Colonic mucosa (tissue), 4 donors: Measurements from ENCODE around the gene F2R. TPM values are rescaled to one million over a fixed set of nuclear protein-coding genes. Genes with fewer than 3 reads are reported as not detected.

ENCODE experiments used
- DNase-seq: peaks from one replicate; pipeline ENCODE4 v3.0.0-alpha.2; 2020
- H3K27ac ChIP-seq: fragments of 200-600 bp; one replicate; pipeline ENCODE4 v1.8.0; 2021
- H3K27me3 ChIP-seq: fragments of 200-600 bp; one replicate; pipeline ENCODE4 v1.8.0; 2021
- H3K36me3 ChIP-seq: fragments of 200-600 bp; one replicate; pipeline ENCODE4 v1.8.0; 2021
- H3K4me1 ChIP-seq: fragments of 200-600 bp; one replicate; pipeline ENCODE4 v1.8.0; 2021; ENCODE audit warnings: mild to moderate bottlenecking
- H3K4me3 ChIP-seq: fragments of 200-600 bp; one replicate; pipeline ENCODE4 v1.8.0; 2021
- H3K9ac ChIP-seq, 2 donors: one replicate each; pipeline ENCODE4 v1.7.0; 2013; ENCODE audit warnings: control low read depth in 2 of 2, low read depth in 2 of 2, low read length in 2 of 2
- H3K9me3 ChIP-seq: fragments of 200-600 bp; one replicate; pipeline ENCODE4 v1.8.0; 2021
- CTCF ChIP-seq: fragments of 200-600 bp; IDR thresholded peaks from one replicate; pipeline ENCODE4 v1.8.0; 2022; ENCODE audit warnings: antibody characterized with exemption, mild to moderate bottlenecking
- intact Hi-C: fragments of 100-400 bp; cut with DNase I; formaldehyde crosslinking; loops from one replicate; pipeline ENCODE4 v1.14.1; 2022
- total RNA-seq, 2 donors: library from RNA; stranded (reverse); fragmentation: NEBNext Ultra II Directional in 1 of 2; extraction: Animal tissue kit (Norgen Biotek cat#: 25700) in 1 of 2; gene quantifications; one replicate each; pipeline ENCODE4 v1.2.1, GENCODE V29; 2021
- donor health status: healthy.
- donor health status: DM: no; HTN: no; CAD: no.
- donor health status: DM: no; HTN: no; CAD: no.

The F2R gene
- total RNA-seq, 2 donors from 2014 or later = 3.6 to 8.1 TPM

DNA sequence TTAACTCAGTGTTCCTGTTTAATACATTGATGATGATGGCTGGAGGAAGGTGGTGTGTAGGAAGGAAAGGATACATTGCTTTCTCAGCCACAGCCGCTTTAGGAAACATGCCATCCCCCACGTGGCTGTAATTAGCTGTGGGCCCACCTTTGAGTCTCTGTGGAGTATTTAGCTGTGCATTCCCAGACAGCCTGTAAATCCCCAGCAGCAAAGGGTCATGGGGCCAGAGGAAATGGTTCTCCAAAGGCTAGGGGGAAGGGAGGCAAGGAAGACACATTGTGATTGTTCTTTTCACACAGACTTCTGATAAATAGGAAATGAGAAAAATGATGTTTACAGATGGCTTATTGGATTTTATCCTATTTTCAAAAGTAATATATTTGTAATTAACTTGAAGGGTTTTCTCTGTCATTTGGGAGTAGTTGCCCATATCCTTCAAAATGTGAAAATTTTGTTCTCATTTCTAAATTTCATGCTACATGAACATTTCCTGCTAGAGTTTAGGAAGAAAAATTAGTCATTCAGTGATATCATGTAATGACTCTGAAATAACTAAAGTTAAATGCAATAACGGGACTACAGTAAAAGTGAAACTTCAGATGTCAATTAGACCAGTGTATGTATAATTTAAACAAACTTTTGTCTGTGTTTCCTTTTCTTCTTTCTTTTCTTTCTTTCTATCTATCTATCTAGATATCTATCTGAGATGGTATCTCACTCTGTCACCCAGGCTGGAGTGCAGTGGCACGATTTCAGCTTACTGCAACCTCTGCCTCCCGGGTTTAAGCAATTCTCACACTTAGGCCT, 24.3 kb upstream of the F2R start:
- no peaks in the 10 kb centered on the region for H3K27me3 ChIP-seq
- H3K4me1 ChIP-seq = peaks cover 10% of the 10 kb centered on the region
- H3K4me3 ChIP-seq = no peak overlapping the region
- intact Hi-C loops = no loop called here
- TF ChIP-seq CTCF = no peak
- H3K9me3 ChIP-seq = no peaks in the 10 kb centered on the region
- no peak for DNase-seq
- H3K27ac ChIP-seq = peak overlapping the region; percentile 61
- no peaks in the 10 kb centered on the region for H3K36me3 ChIP-seq
- no peak overlapping the region for H3K9ac ChIP-seq

GRCh38 chr5:76692274-76692540, 23.7 kb upstream of the F2R start:
- intact Hi-C loops = no loop called here
- H3K36me3 ChIP-seq = no peaks in the 10 kb centered on the region
- no peak overlapping the region for H3K4me3 ChIP-seq
- no peaks in the 10 kb centered on the region for H3K9me3 ChIP-seq
- no peak for TF ChIP-seq CTCF
- no peak for DNase-seq
- H3K9ac ChIP-seq = no peak overlapping the region
- no peaks in the 10 kb centered on the region for H3K27me3 ChIP-seq
- H3K27ac ChIP-seq = peak overlapping the region; percentile 61
- H3K4me1 ChIP-seq = peaks cover 10% of the 10 kb centered on the region

DNA sequence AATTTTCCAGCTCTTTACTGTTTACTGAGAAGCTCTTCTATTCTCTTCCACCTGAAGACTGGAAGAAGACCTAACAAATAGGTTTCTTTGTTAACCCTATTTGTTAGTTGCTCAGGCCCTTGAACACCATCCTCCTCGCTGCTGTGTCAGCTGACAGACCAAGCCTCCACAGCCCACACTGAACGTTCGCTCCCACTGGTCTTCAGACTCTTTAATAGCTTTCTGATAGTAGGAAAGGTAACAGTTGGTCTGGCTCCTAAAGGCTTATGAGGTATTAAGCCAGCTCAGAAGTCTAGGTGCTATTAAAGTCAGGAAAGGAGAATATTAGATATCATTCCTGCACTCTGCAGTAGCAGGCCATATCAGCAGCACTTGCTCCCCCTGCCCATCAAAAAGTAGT, 23.3 kb upstream of the F2R start:
- Histone ChIP-seq H3K36me3 (no peaks in the 10 kb centered on the region), H3K9ac (no peak overlapping the region), H3K9me3 (no peaks in the 10 kb centered on the region), H3K4me3 (no peak overlapping the region), H3K27me3 (no peaks in the 10 kb centered on the region), H3K4me1 (peaks cover 10% of the 10 kb centered on the region), H3K27ac (no peak overlapping the region)
- intact Hi-C loops = no loop called here
- TF ChIP-seq CTCF = no peak
- DNase-seq = no peak

DNA sequence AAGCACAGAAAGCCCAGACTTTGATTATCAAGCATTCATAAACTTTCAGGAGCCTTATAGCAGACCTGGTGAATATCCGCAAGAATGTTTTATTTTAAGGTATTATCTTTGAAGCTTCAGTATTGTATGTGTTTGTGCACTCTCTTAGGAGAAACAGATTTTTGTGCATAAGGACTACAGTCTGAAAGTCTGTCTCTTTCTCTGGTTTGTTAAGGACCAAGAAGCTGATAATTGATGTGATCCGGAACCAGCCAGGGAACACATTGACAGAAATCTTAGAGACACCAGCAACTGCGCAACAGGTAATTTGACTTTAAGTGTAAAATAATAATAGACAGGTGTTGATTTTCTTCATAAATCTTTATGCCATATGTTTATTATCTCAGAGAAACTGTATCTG, 22.8 kb upstream of the F2R start:
- Histone ChIP-seq H3K36me3 (no peaks in the 10 kb centered on the region), H3K9ac (no peak overlapping the region), H3K9me3 (no peaks in the 10 kb centered on the region), H3K4me3 (no peak overlapping the region), H3K27ac (no peak overlapping the region), H3K4me1 (peaks cover 10% of the 10 kb centered on the region), H3K27me3 (no peaks in the 10 kb centered on the region)
- no peak for TF ChIP-seq CTCF
- no peak for DNase-seq
- intact Hi-C loops = no loop called here

DNA sequence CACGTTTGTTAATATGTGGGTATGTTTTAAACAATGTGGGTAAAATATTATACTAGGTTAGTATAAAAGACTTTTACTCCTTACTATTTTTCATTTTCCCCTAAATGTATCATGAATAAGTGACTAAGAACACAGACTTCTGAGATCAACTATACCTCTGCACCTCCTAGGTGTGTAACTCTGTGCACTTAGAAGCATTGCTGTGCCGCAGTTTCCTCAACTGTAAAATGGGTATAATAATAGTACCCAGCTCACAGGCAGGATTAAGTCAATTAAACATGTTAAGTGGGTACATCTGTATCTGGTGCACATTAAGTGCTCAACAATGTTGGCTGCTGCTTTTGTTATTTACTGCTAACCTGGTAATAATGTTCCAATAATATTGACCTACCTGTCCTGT, 21.6 kb upstream of the F2R start:
- intact Hi-C loops = no loop called here
- no peak for TF ChIP-seq CTCF

More for the DNA sequence above, 21.6 kb upstream of the F2R start:
- Histone ChIP-seq H3K4me3 (no peak overlapping the region), H3K9ac (no peak overlapping the region), H3K27me3 (no peaks in the 10 kb centered on the region), H3K27ac (no peak overlapping the region), H3K9me3 (no peaks in the 10 kb centered on the region), H3K36me3 (no peaks in the 10 kb centered on the region), H3K4me1 (peaks cover 10% of the 10 kb centered on the region)
- no peak for DNase-seq
